Fibroblast of mammary gland (primary cell): ENCODE measurements around the gene DTNB.

Experiments used
- DNase-seq: peaks from one replicate; pipeline ENCODE4 v3.0.0-alpha.2; 2010; ENCODE audit warnings: low read depth
- H3K4me3 ChIP-seq: 2 replicates; pipeline ENCODE4 v1.5.1; 2011; ENCODE audit warnings: low read depth, mild to moderate bottlenecking, low read length, moderate library complexity; ENCODE audit not compliant: control insufficient read depth
- CTCF ChIP-seq: conservative IDR thresholded peaks from 2 replicates; pipeline ENCODE4 v1.5.1; 2011; ENCODE audit warnings: low read depth, low read length, inconsistent platforms; ENCODE audit not compliant: control insufficient read depth, insufficient read depth

DTNB gene

DNA sequence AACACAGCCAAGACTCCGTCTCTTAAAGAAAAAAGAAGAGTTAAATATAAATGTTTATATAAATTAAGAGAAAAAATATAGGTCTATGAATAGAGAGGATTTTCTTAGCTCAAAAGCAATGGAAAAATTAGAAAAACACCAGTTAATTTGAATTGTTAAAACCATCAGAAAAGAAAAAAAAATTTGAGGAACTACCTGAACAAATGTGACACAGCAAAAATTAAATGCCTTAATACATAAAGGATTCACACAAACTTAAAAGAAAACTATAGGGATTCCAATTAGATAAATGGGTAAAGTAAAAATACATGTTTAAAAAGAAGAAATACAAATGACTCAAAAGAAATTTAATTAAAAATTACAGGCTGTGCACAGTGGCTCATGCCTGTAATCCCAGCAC lies 183.7 kb downstream of the DTNB start:
- no peak for TF ChIP-seq CTCF
- no peak overlapping the region for H3K4me3 ChIP-seq
- no peak for DNase-seq

- TF ChIP-seq CTCF, result no peak
- DNase-seq, result peak; percentile 6
- H3K4me3 ChIP-seq, result no peak overlapping the region
Observed at GRCh38 chr2:25483607-25484266, 189.6 kb downstream of the DTNB start.

DNA sequence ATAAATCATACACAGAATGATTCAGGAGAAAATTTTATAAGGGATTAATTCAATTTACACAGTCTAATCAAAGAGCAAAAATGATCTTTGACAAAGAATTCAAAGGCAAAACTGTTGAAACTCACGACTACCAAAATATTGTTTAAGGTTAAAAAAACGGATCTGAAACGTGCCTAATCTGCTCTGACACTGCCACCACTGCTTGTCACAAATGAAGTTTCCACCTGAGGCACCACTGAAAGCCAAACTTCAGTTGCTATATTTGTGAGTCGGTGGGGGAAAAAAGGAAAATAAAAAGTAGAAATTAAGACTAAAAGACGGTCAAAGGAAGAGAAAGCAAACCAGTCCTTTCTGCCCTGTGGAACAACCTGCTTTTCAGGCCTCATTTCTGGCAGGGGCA lies 191.0 kb downstream of the DTNB start:
- no peak for DNase-seq
- H3K4me3 ChIP-seq, result no peak overlapping the region
- TF ChIP-seq CTCF, result no peak

DNA sequence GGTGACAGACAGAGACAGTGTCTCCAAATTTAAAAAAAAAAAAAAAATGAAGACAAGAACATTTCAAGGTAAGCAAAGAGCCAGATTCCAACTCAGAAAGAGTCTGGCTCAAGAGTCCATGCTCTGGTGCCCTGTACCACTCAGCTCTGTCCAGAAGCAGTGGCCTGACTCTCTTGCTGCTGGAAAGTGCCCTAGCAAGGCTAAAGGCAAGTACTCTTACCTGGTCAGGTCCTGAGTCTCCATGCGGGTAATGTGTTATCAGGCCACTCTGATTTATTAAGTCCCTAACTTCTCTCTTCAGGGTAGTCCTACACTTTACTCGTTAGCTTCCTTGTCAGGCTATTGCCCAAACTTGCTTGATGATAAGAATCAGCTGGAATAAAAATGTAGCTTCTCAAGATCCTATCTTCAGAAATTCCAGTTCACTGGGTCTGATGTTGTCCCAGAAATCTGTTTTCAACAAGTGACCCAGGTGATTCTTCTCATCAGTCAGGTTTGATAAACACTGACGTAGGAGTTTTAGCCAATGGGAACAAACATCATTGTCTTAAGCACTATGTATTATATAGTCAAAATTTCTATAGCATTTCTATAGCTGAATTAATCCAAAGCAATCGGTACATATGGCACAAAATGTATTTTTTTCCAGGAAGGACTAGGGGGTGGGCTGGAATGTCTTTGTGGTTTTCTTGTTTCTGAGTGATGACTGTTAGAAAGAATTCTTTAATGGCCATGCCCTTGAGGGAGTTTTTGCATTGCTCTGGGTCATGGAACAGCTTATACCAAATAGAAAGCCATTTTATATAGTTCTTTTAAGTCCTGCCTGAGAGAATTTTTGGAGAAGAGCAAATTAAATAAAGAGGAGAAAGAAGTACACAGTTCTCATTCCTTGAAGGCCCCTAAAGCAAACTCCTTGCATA lies 191.7 kb downstream of the DTNB start:
- TF ChIP-seq CTCF, result no peak
- H3K4me3 ChIP-seq, result no peak overlapping the region
- peak; percentile 5 for DNase-seq

- TF ChIP-seq CTCF, result no peak
Observed at GRCh38 chr2:25480561-25480960, 192.8 kb downstream of the DTNB start.

DNA sequence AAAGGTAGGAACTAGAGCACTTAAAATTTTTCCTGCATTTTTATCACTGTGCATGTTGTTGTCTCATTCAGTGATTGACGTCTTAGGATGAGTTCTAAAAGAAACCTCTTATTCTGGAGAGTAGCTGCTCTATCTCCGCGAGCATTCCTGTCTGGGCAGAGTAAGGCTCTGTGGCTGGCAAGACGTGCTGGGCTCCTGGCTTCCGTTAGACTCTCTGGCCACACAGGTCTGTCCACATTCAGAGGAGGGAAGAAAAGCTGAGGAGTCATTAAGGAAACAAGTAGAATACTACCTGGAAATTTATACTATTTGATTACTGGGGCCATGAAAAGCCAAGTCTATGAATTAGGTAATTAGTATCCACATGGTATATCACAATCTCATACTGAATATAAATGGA lies 193.6 kb downstream of the DTNB start:
- no peak for DNase-seq
- no peak for TF ChIP-seq CTCF
- no peak overlapping the region for H3K4me3 ChIP-seq

More at GRCh38 chr2:25480561-25480960, 192.8 kb downstream of the DTNB start:
- no peak overlapping the region for H3K4me3 ChIP-seq
- DNase-seq, result no peak

- no peak overlapping the region for H3K4me3 ChIP-seq
- no peak for DNase-seq
- TF ChIP-seq CTCF, result no peak
Observed at GRCh38 chr2:25478736-25479135, 194.6 kb downstream of the DTNB start.
